Loucy (cell line): ENCODE data around the gene EME1.
A peak's percentile ranks its signal among the peaks of the same experiment; 100 is the strongest.

ENCODE experiments used
- H2AFZ ChIP-seq: fragments of 200-600 bp; sonication (generic); 2 replicates; pipeline ENCODE4 v1.6.0; 2016; ENCODE audit warnings: antibody characterized with exemption, mild to moderate bottlenecking, low read length, moderate library complexity
- H3F3A ChIP-seq: fragments of 200-600 bp; 2 replicates; pipeline ENCODE4 v1.6.0; 2016; ENCODE audit warnings: antibody characterized with exemption, low read depth, mild to moderate bottlenecking
- H3K27me3 ChIP-seq: fragments of 200-600 bp; sonication (generic); 2 replicates; pipeline ENCODE4 v1.6.1; 2014; ENCODE audit warnings: low read length, mild to moderate bottlenecking; ENCODE audit not compliant: insufficient read depth, poor library complexity, severe bottlenecking
- H3K36me3 ChIP-seq: fragments of 200-600 bp; sonication (generic); 2 replicates; pipeline ENCODE4 v1.6.1; 2016; ENCODE audit warnings: low read length; ENCODE audit not compliant: insufficient read depth
- H3K4me1 ChIP-seq: fragments of 200-600 bp; sonication (generic); 2 replicates; pipeline ENCODE4 v1.5.1; 2014; ENCODE audit warnings: low read length, mild to moderate bottlenecking; ENCODE audit not compliant: insufficient read depth, poor library complexity, severe bottlenecking
- H3K4me2 ChIP-seq: fragments of 200-600 bp; sonication (generic); 2 replicates; pipeline ENCODE4 v1.6.0; 2014; ENCODE audit warnings: antibody characterized with exemption, low read length, low read depth, mild to moderate bottlenecking; ENCODE audit not compliant: poor library complexity, severe bottlenecking
- H3K4me3 ChIP-seq: fragments of 200-600 bp; sonication (generic); 2 replicates; pipeline ENCODE4 v1.5.1; 2014; ENCODE audit warnings: low read length, mild to moderate bottlenecking, mixed read lengths; ENCODE audit not compliant: poor library complexity, severe bottlenecking
- H3K79me2 ChIP-seq: fragments of 200-600 bp; sonication (generic); 2 replicates; pipeline ENCODE4 v1.6.1; 2014; ENCODE audit warnings: low read length; ENCODE audit not compliant: insufficient read depth
- H3K9ac ChIP-seq: fragments of 200-600 bp; sonication (generic); 2 replicates; pipeline ENCODE4 v1.6.0; 2014; ENCODE audit warnings: mild to moderate bottlenecking, low read depth, low read length, moderate library complexity; ENCODE audit not compliant: poor library complexity, severe bottlenecking
- H3K9me2 ChIP-seq: fragments of 200-600 bp; sonication (generic); replicated peaks from 2 replicates; pipeline ENCODE4 v1.6.1; 2016; ENCODE audit warnings: low read depth, low read length, mixed read lengths
- H3K9me3 ChIP-seq: fragments of 200-600 bp; sonication (generic); 2 replicates; pipeline ENCODE4 v1.6.1; 2014; ENCODE audit warnings: mild to moderate bottlenecking, antibody characterized with exemption, low read length, low read depth; ENCODE audit not compliant: insufficient read depth
- H4K20me1 ChIP-seq: fragments of 200-600 bp; sonication (generic); 2 replicates; pipeline ENCODE4 v1.6.0; 2014; ENCODE audit warnings: antibody characterized with exemption, low read length, mild to moderate bottlenecking; ENCODE audit not compliant: insufficient read depth, poor library complexity, severe bottlenecking
- CTCF ChIP-seq: fragments of 200-600 bp; sonication (generic); conservative IDR thresholded peaks from 2 replicates; pipeline ENCODE4 v1.5.1; 2014; ENCODE audit warnings: mild to moderate bottlenecking, antibody characterized with exemption, low read length
- EZH2phosphoT487 ChIP-seq: fragments of 200-600 bp; IDR thresholded peaks from 2 replicates; pipeline ENCODE4 v1.6.1; 2018; ENCODE audit warnings: antibody characterized with exemption, mild to moderate bottlenecking, moderate library complexity, borderline replicate concordance

The EME1 gene

DNA sequence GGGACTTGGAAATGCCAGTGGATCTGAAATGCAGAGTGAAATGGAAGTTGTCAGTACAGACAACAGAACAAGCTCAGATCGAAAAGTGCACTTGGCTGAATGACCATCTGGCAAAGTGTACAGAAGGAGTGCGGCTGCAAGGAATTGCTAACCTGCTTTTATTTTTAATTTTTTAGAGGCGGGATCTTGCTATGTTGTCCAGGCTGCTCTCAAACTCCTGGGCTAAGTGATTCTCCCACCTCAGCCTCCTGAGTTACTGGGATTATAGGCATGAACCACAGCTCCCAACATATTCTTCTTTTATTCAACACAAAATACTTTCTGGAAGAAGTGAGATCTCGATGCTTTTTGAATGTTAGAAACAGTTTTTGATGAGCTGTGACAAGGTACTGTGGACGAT lies 20.7 kb downstream of the EME1 start:
- peak overlapping the region; percentile 5 for H3K9ac ChIP-seq
- peaks cover 58% of the 10 kb centered on the region; the same call in 1 of the 2 replicates for H3K36me3 ChIP-seq
- TF ChIP-seq CTCF (no peak), EZH2phosphoT487 (no peak)
- H3K4me3 ChIP-seq, result no peak overlapping the region
- H3K4me1 ChIP-seq, result peaks cover 25% of the 10 kb centered on the region
- H3K27me3 ChIP-seq, result no peaks in the 10 kb centered on the region
- H3K4me2 ChIP-seq, result peak overlapping the region; percentile 96
- peaks cover 54% of the 10 kb centered on the region for H3K79me2 ChIP-seq
- no peak overlapping the region for H2AFZ ChIP-seq
- H3F3A ChIP-seq, result no peaks in the 10 kb centered on the region
- H4K20me1 ChIP-seq, result peaks cover 45% of the 10 kb centered on the region
- no peaks in the 10 kb centered on the region for H3K9me3 ChIP-seq
- H3K9me2 ChIP-seq, result no peaks in the 10 kb centered on the region

DNA sequence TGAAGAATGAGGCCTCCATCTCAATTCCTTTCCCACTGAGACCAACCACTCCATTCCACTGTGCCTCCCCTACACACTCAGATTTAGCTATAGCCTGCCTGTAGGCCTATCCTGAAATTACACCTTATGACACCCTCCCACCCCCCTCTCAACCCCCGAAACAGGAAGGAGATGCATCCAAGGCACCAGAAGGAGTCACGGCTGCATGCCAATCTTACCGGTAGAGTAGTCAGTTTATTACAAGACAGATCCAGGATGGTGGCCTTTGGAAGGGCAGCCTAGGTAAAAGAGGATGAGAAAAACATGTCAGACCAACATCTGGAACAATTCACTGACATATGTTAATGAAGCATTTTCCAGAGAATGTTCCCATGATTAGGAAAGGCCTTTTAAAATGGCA lies 21.7 kb downstream of the EME1 start:
- H3K9ac ChIP-seq, result peak overlapping the region; percentile 98
- peaks cover 48% of the 10 kb centered on the region; the same call in 1 of the 2 replicates for H3K36me3 ChIP-seq

GRCh38 chr17:50396261-50397110 lies 23.5 kb downstream of the EME1 start:
- TF ChIP-seq EZH2phosphoT487 (no peak), CTCF (no peak)
- no peaks in the 10 kb centered on the region for H3F3A ChIP-seq
- peak overlapping the region; percentile 98 for H3K9ac ChIP-seq
- no peaks in the 10 kb centered on the region for H3K9me2 ChIP-seq
- H3K27me3 ChIP-seq, result no peaks in the 10 kb centered on the region
- H3K4me3 ChIP-seq, result peak overlapping the region; percentile 98
- H3K79me2 ChIP-seq, result peaks cover 54% of the 10 kb centered on the region
- peaks cover 35% of the 10 kb centered on the region; the same call in 1 of the 2 replicates for H3K36me3 ChIP-seq
- H3K4me1 ChIP-seq, result peaks cover 25% of the 10 kb centered on the region
- H2AFZ ChIP-seq, result peak overlapping the region; percentile 59; the same call in 1 of the 2 replicates
- peaks cover 45% of the 10 kb centered on the region for H4K20me1 ChIP-seq
- no peaks in the 10 kb centered on the region for H3K9me3 ChIP-seq
- H3K4me2 ChIP-seq, result peak overlapping the region; percentile 96

More for the DNA sequence above, 21.7 kb downstream of the EME1 start:
- no peaks in the 10 kb centered on the region for H3K27me3 ChIP-seq
- peaks cover 45% of the 10 kb centered on the region for H4K20me1 ChIP-seq
- H3K4me3 ChIP-seq, result peak overlapping the region; percentile 98
- no peaks in the 10 kb centered on the region for H3K9me3 ChIP-seq
- H3K79me2 ChIP-seq, result peaks cover 54% of the 10 kb centered on the region
- H3K4me1 ChIP-seq, result peaks cover 25% of the 10 kb centered on the region
- TF ChIP-seq CTCF (no peak), EZH2phosphoT487 (no peak)
- no peaks in the 10 kb centered on the region for H3K9me2 ChIP-seq
- H2AFZ ChIP-seq, result no peak overlapping the region
- H3K4me2 ChIP-seq, result peak overlapping the region; percentile 96
- no peaks in the 10 kb centered on the region for H3F3A ChIP-seq
